ENCODE data around the gene DBN1. TPM values are rescaled to one million over a fixed set of nuclear protein-coding genes. Genes with fewer than 3 reads are reported as not detected.
A peak's percentile ranks its signal among the peaks of the same experiment; 100 is the strongest.

The DBN1 gene
- total RNA-seq, 1 donor from 2014 or later, result 113 TPM

- Histone ChIP-seq H3F3A (ENCODE audit: low read depth) (no peaks in the 10 kb centered on the region), H3K27ac (no peak overlapping the region), H3K9me3 (ENCODE audit: low read depth) (no peaks in the 10 kb centered on the region), H3K36me3 (no peaks in the 10 kb centered on the region), H3K4me1 (no peaks in the 10 kb centered on the region), H3K4me2 (no peak overlapping the region), H3K27me3 (no peaks in the 10 kb centered on the region), H3K79me2 (ENCODE audit: low read depth) (no peaks in the 10 kb centered on the region), H2AFZ (replicated peaks) (no peak overlapping the region), H3K9ac (no peak overlapping the region), H3K4me3 (no peak overlapping the region), H4K20me1 (ENCODE audit: low read depth) (no peaks in the 10 kb centered on the region)
- peaks cover 8% of the 10 kb centered on the region for H3K4me1 Mint-ChIP-seq
- H3K4me3 Mint-ChIP-seq, result no peak overlapping the region
- peak overlapping the region; percentile 86 for H3K27ac Mint-ChIP-seq
- H3K9me3 Mint-ChIP-seq, result no peaks in the 10 kb centered on the region
- peaks cover 6% of the 10 kb centered on the region for H3K36me3 Mint-ChIP-seq
- no peak for DNase-seq (ENCODE audit: low spot score)
- TF ChIP-seq CTCF (IDR thresholded peaks at IDR 0.05) (no peak), EZH2phosphoT487 (IDR thresholded peaks at IDR 0.05) (no peak)
- H3K27me3 Mint-ChIP-seq (ENCODE audit: insufficient read depth, low read depth), result peaks cover 8% of the 10 kb centered on the region
Measured at GRCh38 chr5:177507596-177508220, 34.3 kb upstream of the DBN1 start.

GRCh38 chr5:177507165-177507564 is 33.7 kb upstream of the DBN1 start:
- Mint-ChIP-seq H3K4me1 (peaks cover 13% of the 10 kb centered on the region), H3K4me3 (no peak overlapping the region), H3K9me3 (no peaks in the 10 kb centered on the region), H3K27me3 (ENCODE audit: insufficient read depth, low read depth) (peaks cover 8% of the 10 kb centered on the region), H3K36me3 (peaks cover 6% of the 10 kb centered on the region), H3K27ac (peak overlapping the region; percentile 86)
- TF ChIP-seq EZH2 (IDR thresholded peaks at IDR 0.05), result no peak
- no peak for TF ChIP-seq CTCF (IDR thresholded peaks at IDR 0.05)
- no peak for TF ChIP-seq EZH2phosphoT487 (IDR thresholded peaks at IDR 0.05)
- H3K4me2 ChIP-seq, result no peak overlapping the region
- H3K27ac ChIP-seq, result no peak overlapping the region
- no peaks in the 10 kb centered on the region for H3K4me1 ChIP-seq
- H3F3A ChIP-seq (ENCODE audit: low read depth), result no peaks in the 10 kb centered on the region
- no peak overlapping the region for H3K9ac ChIP-seq
- no peak overlapping the region for H2AFZ ChIP-seq (replicated peaks)
- DNase-seq (ENCODE audit: low spot score), result no peak
- no peak overlapping the region for H3K4me3 ChIP-seq
- H3K36me3 ChIP-seq, result no peaks in the 10 kb centered on the region
- H3K79me2 ChIP-seq (ENCODE audit: low read depth), result no peaks in the 10 kb centered on the region
- H3K27me3 ChIP-seq, result no peaks in the 10 kb centered on the region
- H3K9me3 ChIP-seq (ENCODE audit: low read depth), result no peaks in the 10 kb centered on the region
- H4K20me1 ChIP-seq (ENCODE audit: low read depth), result no peaks in the 10 kb centered on the region

GRCh38 chr5:177505075-177505474 is 31.6 kb upstream of the DBN1 start:
- Mint-ChIP-seq H3K4me3 (no peak overlapping the region), H3K36me3 (no peaks in the 10 kb centered on the region), H3K9me3 (no peaks in the 10 kb centered on the region), H3K27ac (no peak overlapping the region), H3K27me3 (ENCODE audit: insufficient read depth, low read depth) (peaks cover 6% of the 10 kb centered on the region), H3K4me1 (peaks cover 29% of the 10 kb centered on the region)
- no peaks in the 10 kb centered on the region for H3K79me2 ChIP-seq (ENCODE audit: low read depth)
- no peaks in the 10 kb centered on the region for H3F3A ChIP-seq (ENCODE audit: low read depth)
- no peak for TF ChIP-seq EZH2phosphoT487 (IDR thresholded peaks at IDR 0.05)
- no peak for TF ChIP-seq CTCF (IDR thresholded peaks at IDR 0.05)
- no peak for TF ChIP-seq EZH2 (IDR thresholded peaks at IDR 0.05)
- H3K9me3 ChIP-seq (ENCODE audit: low read depth), result no peaks in the 10 kb centered on the region
- no peak overlapping the region for H2AFZ ChIP-seq (replicated peaks)
- no peaks in the 10 kb centered on the region for H3K36me3 ChIP-seq
- H3K9ac ChIP-seq, result no peak overlapping the region
- no peak overlapping the region for H3K27ac ChIP-seq
- H4K20me1 ChIP-seq (ENCODE audit: low read depth), result no peaks in the 10 kb centered on the region
- peaks cover 9% of the 10 kb centered on the region for H3K4me1 ChIP-seq
- H3K27me3 ChIP-seq, result no peaks in the 10 kb centered on the region
- no peak overlapping the region for H3K4me3 ChIP-seq
- no peak overlapping the region for H3K4me2 ChIP-seq
- DNase-seq (ENCODE audit: low spot score), result no peak
